Hypothalamus (tissue), 51 donors: ENCODE data around the gene TTLL11.
A peak's percentile ranks its signal among the peaks of the same experiment; 100 is the strongest.

Experiments
- DNase-seq, 51 donors: peaks; one replicate each; lab custom pipeline; 2025; lab: John Stamatoyannopoulos, UW

The TTLL11 gene

DNA sequence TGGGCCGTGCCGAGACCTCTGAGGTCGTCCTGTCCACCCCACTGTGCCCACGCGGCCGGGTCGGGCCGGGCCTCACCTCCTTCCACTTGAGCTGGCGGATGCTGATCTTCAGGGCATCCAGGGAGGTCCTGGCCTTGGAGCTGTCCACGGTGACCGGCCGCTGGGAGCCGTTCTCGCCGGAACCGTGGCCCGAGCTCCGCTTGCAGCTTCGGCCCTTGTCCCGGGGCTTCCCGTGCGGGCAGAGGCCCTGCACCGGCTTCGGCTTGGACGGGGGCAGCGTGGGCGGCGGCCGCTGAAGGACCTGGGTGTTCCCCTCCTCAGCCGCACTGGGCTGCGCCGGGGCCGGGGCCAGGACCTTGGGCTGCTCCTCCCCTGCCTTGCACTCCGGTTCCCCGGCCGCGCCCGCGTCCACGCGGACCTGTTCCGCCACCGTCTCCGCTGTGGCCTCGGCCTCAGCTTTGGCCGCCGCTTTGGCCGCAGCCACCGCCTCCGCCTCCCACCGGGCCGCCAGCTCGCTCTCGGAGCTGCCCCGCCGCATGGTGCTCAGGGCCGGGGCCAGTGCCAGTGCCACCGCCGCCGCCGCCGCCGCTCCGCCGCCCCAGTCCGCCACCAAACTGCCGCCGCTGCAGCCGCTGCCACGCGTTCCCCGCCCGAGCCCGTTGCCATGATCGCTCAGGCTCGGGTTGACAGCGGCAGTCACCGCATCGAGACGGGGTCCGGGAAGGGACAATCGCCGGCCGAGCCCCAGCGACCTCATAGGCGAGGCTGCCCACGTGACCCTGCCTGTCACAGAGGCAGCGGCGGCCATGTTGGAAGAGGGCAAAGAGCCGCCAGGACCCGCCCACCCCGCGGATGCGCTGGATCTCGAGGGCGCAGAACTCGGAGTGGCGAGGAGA lies at the start of gene TTLL11:
TTLL11 (minus strand) TSS at position 698 of the 896 bp plus-strand sequence; CDS start at position 538, 160 bp downstream.
- DNase-seq, result peak; percentile 76 to 98 (median 95)

DNA sequence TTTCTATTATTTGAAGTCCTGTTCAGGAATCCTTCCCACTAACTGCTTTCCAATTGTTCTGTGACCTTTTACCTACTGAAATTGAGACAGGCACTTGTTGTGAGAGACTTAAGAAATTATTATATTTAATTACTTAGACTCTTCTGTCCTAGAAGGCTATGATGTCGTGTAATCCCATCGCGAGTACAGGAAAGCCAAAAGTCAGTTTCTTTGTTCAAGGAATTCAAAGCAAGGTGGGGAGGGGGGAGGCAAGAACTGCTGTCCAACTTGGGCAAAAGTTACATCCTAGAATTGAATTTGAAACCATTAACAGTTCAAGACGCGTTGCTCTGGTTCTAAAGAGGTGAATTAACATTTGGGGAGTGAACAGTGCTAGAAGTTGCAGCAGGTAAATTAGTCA lies 48.6 kb upstream of the TTLL11 start:
- DNase-seq, result no peak

- no peak for DNase-seq
Measured at GRCh38 chr9:122140368-122141193, 47.5 kb upstream of the TTLL11 start.

- peak in 1 of 51 donors; percentile 14 for DNase-seq
Measured at GRCh38 chr9:122138560-122139268, 45.6 kb upstream of the TTLL11 start.

GRCh38 chr9:122135529-122135859 lies 42.4 kb upstream of the TTLL11 start:
- DNase-seq, result no peak

GRCh38 chr9:122134822-122135528 lies 41.9 kb upstream of the TTLL11 start:
- DNase-seq, result peak in 2 of 51 donors; percentile 19 to 38

GRCh38 chr9:122133984-122134535 lies 41.0 kb upstream of the TTLL11 start:
- DNase-seq, result no peak

DNA sequence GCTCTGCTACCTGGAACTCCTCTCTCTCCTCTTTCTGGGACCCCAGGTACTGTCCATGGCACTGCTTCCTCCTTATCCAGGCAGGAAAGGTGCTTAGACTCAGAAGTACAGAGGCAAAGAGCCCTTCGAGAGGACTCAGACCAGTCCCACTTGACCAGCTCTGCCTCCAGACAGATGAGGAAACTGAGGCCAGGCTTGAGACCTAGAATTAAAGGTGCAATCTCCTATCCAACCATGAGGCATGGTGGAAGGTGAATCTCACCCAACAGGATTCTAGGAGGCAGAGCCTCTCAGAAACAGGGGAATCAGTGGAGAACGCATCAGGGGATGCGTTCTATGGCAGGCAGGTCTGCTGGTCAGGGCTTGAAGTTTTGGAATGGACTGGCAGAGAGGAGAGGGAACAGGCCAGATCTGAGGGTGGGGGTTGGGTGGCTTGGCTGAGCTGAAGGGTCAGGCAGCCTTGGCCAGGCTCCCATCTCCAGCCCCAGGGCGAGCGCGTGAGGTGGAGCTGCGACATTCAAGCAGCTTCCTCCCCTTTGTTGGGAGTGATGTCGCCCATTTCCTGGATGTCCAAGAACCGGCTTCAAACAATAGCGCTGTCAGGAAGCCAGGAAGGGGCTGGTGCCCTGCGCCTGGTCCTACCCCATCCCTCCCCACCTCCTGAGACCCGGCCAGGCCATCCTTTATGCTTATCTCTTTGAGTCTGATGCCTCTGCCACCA lies 40.3 kb upstream of the TTLL11 start:
- no peak for DNase-seq

GRCh38 chr9:122132539-122132938 lies 39.4 kb upstream of the TTLL11 start:
- no peak for DNase-seq

GRCh38 chr9:122131401-122132001 lies 38.4 kb upstream of the TTLL11 start:
- DNase-seq, result peak in 11 of 51 donors; percentile 19 to 52 (median 31)

DNA sequence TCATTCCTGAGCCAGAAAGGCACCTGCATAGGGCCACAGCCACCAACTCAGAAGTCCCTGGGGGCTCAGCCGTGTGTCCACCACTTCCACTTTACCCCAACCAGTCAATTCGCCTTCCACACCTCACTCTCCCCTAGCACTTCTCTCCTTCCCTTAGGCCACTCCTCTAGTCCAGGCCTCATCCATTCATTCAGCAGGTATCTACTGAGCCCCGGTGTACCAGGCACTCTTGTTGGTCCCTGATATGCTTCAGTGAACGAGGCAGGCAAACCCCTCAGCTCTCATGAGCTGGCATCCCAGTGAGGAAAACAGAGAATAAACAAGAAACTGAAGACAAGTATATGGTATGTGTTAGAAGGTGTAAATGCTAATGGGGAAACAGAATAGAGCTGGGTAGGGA lies 37.7 kb upstream of the TTLL11 start:
- DNase-seq, result no peak

DNA sequence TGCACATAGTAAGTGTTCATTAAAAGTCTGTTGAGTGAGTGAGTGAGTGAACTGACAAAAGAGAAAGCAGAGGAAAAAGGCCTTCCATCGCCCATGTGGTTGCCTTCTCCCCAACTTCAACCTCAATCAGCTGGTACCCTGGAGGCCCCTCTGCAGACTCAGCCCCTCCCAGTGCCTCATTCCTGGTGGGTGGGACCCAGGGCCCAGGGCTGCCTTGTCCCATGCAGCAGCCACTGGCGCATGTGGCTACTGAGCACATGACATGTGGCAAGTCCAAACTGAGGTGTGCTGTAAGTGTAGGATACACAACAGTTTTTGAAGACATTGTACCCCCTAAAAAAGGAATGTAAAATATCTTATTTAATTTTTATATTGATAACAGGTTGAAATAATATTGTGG lies 36.9 kb upstream of the TTLL11 start:
- no peak for DNase-seq

GRCh38 chr9:122128969-122129343 lies 35.8 kb upstream of the TTLL11 start:
- DNase-seq, result no peak

DNA sequence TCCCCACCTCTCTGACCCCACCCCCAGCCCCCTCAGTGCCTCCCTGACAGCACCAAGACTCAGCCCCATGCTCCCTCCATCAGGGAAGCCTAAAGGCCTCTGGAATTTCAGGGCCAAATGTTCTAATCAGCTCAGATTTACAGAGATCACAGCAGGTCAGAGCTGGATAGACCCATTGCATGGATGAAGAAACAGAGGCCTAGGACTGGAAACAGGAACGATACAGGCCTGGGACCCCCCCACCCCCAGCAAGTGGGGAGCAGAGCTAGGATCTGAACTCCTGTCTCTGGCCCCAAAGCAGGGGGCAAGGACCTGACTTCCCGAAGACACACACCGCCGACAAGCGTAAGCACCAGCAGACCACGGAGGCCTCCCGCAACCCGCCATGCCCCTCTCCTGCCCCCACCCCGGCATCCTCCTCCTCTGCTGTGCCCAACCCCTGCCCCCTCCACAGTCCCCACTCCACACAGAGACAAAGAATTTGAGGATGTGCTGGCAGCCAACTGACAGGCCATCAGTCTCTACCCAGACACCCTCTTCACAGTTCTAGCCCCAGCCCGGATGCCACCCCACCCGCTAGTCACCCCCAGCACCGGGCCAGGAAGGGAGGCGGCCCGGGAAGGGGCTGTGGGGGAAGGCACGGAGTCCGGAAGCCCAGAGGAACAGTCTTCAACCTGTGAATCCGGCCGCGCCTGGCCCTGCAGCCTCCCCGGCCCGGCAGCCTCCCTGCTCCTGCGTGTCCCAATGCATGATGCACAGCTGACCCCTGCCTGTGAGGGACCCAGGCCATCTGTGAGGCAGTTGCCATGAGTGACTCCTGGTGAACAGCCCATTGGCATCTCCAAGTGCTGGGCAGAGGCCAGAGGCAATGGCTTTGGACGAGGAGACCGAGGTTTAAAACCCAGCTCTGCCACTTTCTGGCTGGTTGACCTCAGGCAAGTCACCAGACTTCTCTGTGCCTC lies 35.2 kb upstream of the TTLL11 start:
- no peak for DNase-seq

GRCh38 chr9:122127396-122127798 lies 34.3 kb upstream of the TTLL11 start:
- DNase-seq, result peak in 4 of 51 donors; percentile 24 to 79 (median 38)

GRCh38 chr9:122126331-122127261 lies 33.5 kb upstream of the TTLL11 start:
- DNase-seq, result peak in 3 of 51 donors; percentile 17 to 48 (median 23)
